IMR-90 (cell line): ENCODE data around the gene TMEM221. TPM values are rescaled to one million over a fixed set of nuclear protein-coding genes. Genes with fewer than 3 reads are reported as not detected.

ENCODE experiments used
- ATAC-seq: fragments of 200-7000 bp; cut with Tn5 transposase; 2 replicates; pipeline ENCODE4 v1.9.1; 2020; ENCODE audit warnings: low read depth, mild to moderate bottlenecking, moderate library complexity
- BruUV-seq: library from RNA; stranded (reverse); fragments of 400-500 nt; replicated peaks from 2 replicates; lab custom pipeline; 2021; lab: Mats Ljungman, UMichigan
- CTCF ChIA-PET: fragments of 300-600 bp; formaldehyde crosslinking; extraction: SDS; loops from one replicate; lab custom pipeline; 2021; ENCODE audit warnings: antibody characterized with exemption; lab: Yijun Ruan, JAX
- POLR2A ChIA-PET: fragments of 300-600 bp; sonication (Branson Sonifier 250); formaldehyde crosslinking; loops from one replicate; lab custom pipeline; 2022; ENCODE audit warnings: antibody characterized with exemption; ENCODE audit not compliant: unreplicated experiment; lab: Charles Lee
- DNase-seq: peaks from one replicate; pipeline ENCODE4 v3.0.0; 2013
- H2AFZ ChIP-seq: replicated peaks from 2 replicates; pipeline ENCODE3; 2013; ENCODE audit warnings: low read length, mild to moderate bottlenecking; ENCODE audit not compliant: poor library complexity
- H2AK5ac ChIP-seq: 2 replicates; pipeline ENCODE4 v1.6.1; 2013; ENCODE audit warnings: low read depth, low read length, inconsistent platforms
- H2AK9ac ChIP-seq: replicated peaks from 2 replicates; pipeline ENCODE3; 2013; ENCODE audit warnings: mild to moderate bottlenecking, low read depth, low read length, moderate library complexity; ENCODE audit not compliant: poor library complexity
- H2BK120ac ChIP-seq: 2 replicates; pipeline ENCODE4 v1.6.1; 2013; ENCODE audit warnings: low read depth, low read length, inconsistent platforms
- H2BK15ac ChIP-seq: 3 replicates; pipeline ENCODE4 v1.6.1; 2013; ENCODE audit warnings: low read depth, low read length, inconsistent platforms
- H2BK20ac ChIP-seq: 2 replicates; pipeline ENCODE4 v1.6.1; 2013; ENCODE audit warnings: low read depth, mild to moderate bottlenecking, inconsistent platforms, low read length, moderate library complexity
- H2BK5ac ChIP-seq: 2 replicates; pipeline ENCODE4 v1.6.1; 2013; ENCODE audit warnings: mild to moderate bottlenecking, low read depth, low read length, inconsistent platforms; ENCODE audit not compliant: poor library complexity, severe bottlenecking
- H3K14ac ChIP-seq: replicated peaks from 2 replicates; pipeline ENCODE4 v1.6.1; 2013; ENCODE audit warnings: low read depth, low read length, inconsistent platforms
- H3K18ac ChIP-seq: 2 replicates; pipeline ENCODE4 v1.6.1; 2013; ENCODE audit warnings: low read depth, low read length, control low read depth
- H3K23ac ChIP-seq: 2 replicates; pipeline ENCODE4 v1.6.1; 2013; ENCODE audit warnings: low read depth, low read length, inconsistent platforms
- H3K27ac ChIP-seq: 2 replicates; pipeline ENCODE4 v1.5.1; 2013; ENCODE audit warnings: mild to moderate bottlenecking, control low read depth, low read length; ENCODE audit not compliant: insufficient read depth
- H3K27me3 ChIP-seq: 2 replicates; pipeline ENCODE4 v1.6.1; 2013; ENCODE audit warnings: low read length; ENCODE audit not compliant: control insufficient read depth, insufficient read depth
- H3K36me3 ChIP-seq: 2 replicates; pipeline ENCODE4 v1.6.1; 2013; ENCODE audit warnings: low read length, mixed read lengths; ENCODE audit not compliant: control insufficient read depth, insufficient read depth
- H3K4ac ChIP-seq: 2 replicates; pipeline ENCODE4 v1.6.1; 2013; ENCODE audit warnings: low read depth, low read length, inconsistent platforms
- H3K4me1 ChIP-seq: 2 replicates; pipeline ENCODE4 v1.6.1; 2013; ENCODE audit warnings: low read length, mixed read lengths; ENCODE audit not compliant: control insufficient read depth, insufficient read depth
- H3K4me2 ChIP-seq: 2 replicates; pipeline ENCODE4 v1.6.1; 2013; ENCODE audit warnings: low read depth, mild to moderate bottlenecking, control low read depth, low read length, moderate library complexity
- H3K4me3 ChIP-seq: 2 replicates; pipeline ENCODE4 v1.5.1; 2013; ENCODE audit warnings: low read depth, mild to moderate bottlenecking, control low read depth, low read length, moderate library complexity; ENCODE audit not compliant: insufficient read depth
- H3K56ac ChIP-seq: 2 replicates; pipeline ENCODE4 v1.6.1; 2013; ENCODE audit warnings: low read length, inconsistent platforms; ENCODE audit not compliant: insufficient read depth; ENCODE audit errors: extremely low read depth
- H3K79me1 ChIP-seq, 2 experiments: 2 replicates each; pipeline ENCODE4 v1.6.1; 2013; ENCODE audit warnings: low read length in 2 of 2, inconsistent platforms in 1 of 2, low read depth in 1 of 2
- H3K9ac ChIP-seq: 2 replicates; pipeline ENCODE4 v1.6.1; 2013; ENCODE audit warnings: low read depth, low read length, control low read depth
- H3K9me1 ChIP-seq: 2 replicates; pipeline ENCODE4 v1.6.1; 2013; ENCODE audit warnings: low read length, inconsistent platforms; ENCODE audit not compliant: insufficient read depth
- H3K9me3 ChIP-seq: 2 replicates; pipeline ENCODE4 v1.6.1; 2013; ENCODE audit warnings: low read length; ENCODE audit not compliant: control insufficient read depth, insufficient read depth
- H4K20me1 ChIP-seq: 2 replicates; pipeline ENCODE4 v1.6.1; 2013; ENCODE audit warnings: low read length, inconsistent platforms; ENCODE audit not compliant: insufficient read depth
- H4K5ac ChIP-seq: 2 replicates; pipeline ENCODE4 v1.6.1; 2013; ENCODE audit warnings: mild to moderate bottlenecking, low read depth, low read length, control low read depth
- H4K8ac ChIP-seq, 2 experiments: 2 replicates each; pipeline ENCODE4 v1.6.1; 2013; ENCODE audit warnings: low read depth in 2 of 2, low read length in 2 of 2, control low read depth in 1 of 2, inconsistent platforms in 1 of 2
- H4K91ac ChIP-seq: 2 replicates; pipeline ENCODE4 v1.6.1; 2013; ENCODE audit warnings: low read depth, low read length, inconsistent platforms; ENCODE audit not compliant: insufficient read depth
- CEBPB ChIP-seq: IDR thresholded peaks from 2 replicates; pipeline ENCODE4 v1.6.1; 2012; ENCODE audit warnings: low read depth, low read length, improper control_type of control experiment
- CHD1 ChIP-seq: IDR thresholded peaks from 2 replicates; pipeline ENCODE4 v1.6.1; 2012; ENCODE audit warnings: low read depth, low read length, improper control_type of control experiment
- CTCF ChIP-seq: conservative IDR thresholded peaks from 2 replicates; pipeline ENCODE4 v1.5.1; 2012; ENCODE audit warnings: mild to moderate bottlenecking, low read depth, low read length, improper control_type of control experiment
- FOS ChIP-seq: fragments of 150-350 bp; IDR thresholded peaks from 2 replicates; pipeline ENCODE4 v1.6.1; 2016; ENCODE audit warnings: low read depth, low read length
- MAFK ChIP-seq: IDR thresholded peaks from 2 replicates; pipeline ENCODE4 v1.6.1; 2012; ENCODE audit warnings: low read depth, low read length, improper control_type of control experiment
- MAZ ChIP-seq: IDR thresholded peaks from 2 replicates; pipeline ENCODE4 v1.6.1; 2012; ENCODE audit warnings: low read depth, mild to moderate bottlenecking, low read length, improper control_type of control experiment, moderate library complexity, borderline replicate concordance
- SMC3 ChIP-seq: fragments of 150-350 bp; IDR thresholded peaks from 2 replicates; pipeline ENCODE4 v1.6.1; 2016; ENCODE audit warnings: low read depth, mild to moderate bottlenecking, antibody characterized with exemption, low read length, moderate library complexity
- WGBS, 2 experiments: methylation state at CpG; one replicate each; pipeline versions ENCODE4 v1.1.5 to v1.1.7; 2013; ENCODE audit warnings: missing lambda C conversion rate in 2 of 2; ENCODE audit not compliant: insufficient read length in 1 of 2; ENCODE audit errors: extremely low coverage in 2 of 2; 5-methylcytosine and 5-hydroxymethylcytosine counted together
- dilution Hi-C: fragments of 300-500 bp; cut with HindIII; formaldehyde crosslinking; loops from one replicate; pipeline ENCODE4 v1.14.3; 2018; ENCODE audit warnings: low sequenced_read_pairs; ENCODE audit not compliant: unreplicated experiment
- in situ Hi-C: fragments of 300-500 bp; cut with MboI; formaldehyde crosslinking; loops from 3 replicates; pipeline ENCODE4 v1.14.3; 2019; ENCODE audit warnings: low sequenced_read_pairs, inconsistent platforms, mixed read lengths
- intact Hi-C: fragments of 100-400 bp; cut with micrococcal nuclease; formaldehyde crosslinking; loops from 2 replicates; pipeline ENCODE4 v1.10.0; 2022
- polyA plus RNA-seq, 3 experiments: library from polyadenylated mRNA; depleted of rRNA; stranded (reverse); fragments of >200 nt; gene quantifications; 2 replicates each; pipeline ENCODE4 v1.2.3, GENCODE V29; 2012; ENCODE audit warnings: low replicate concordance in 1 of 3
- total RNA-seq: library from RNA; depleted of rRNA; stranded (reverse); fragments of >200 nt; gene quantifications from 2 replicates; pipeline ENCODE4 v1.2.3, GENCODE V29; 2012

TMEM221 gene
- total and polyA plus RNA-seq, 2 of the 4 experiments (the other 2 are of a cell fraction), result 0.12 TPM; not detected in 1

- 0 out of 2 replicates have a peak overlapping the region, but pooled peaks have one; percentile 46 for H3K14ac ChIP-seq
- no peak overlapping the region for H4K8ac ChIP-seq
- no peak overlapping the region for H2BK20ac ChIP-seq
- no CpG with 5 or more reads among the region's 12 CpGs for WGBS, 2 experiments
- ChIA-PET CTCF (no interaction called here), POLR2A (no interaction called here)
- no peak for ATAC-seq
- TF ChIP-seq CEBPB (no peak), MAFK (no peak), CHD1 (no peak), FOS (no peak), CTCF (no peak), MAZ (no peak), SMC3 (no peak)
- peak overlapping the region; percentile 67 for H2AK9ac ChIP-seq
- no TSS peak for BruUV-seq
- H3K4me1 ChIP-seq, result peaks cover 18% of the 10 kb centered on the region
- peak overlapping the region; percentile 76 for H3K4me2 ChIP-seq
- no peak overlapping the region for H3K18ac ChIP-seq
- peak overlapping the region; percentile 91 for H3K4me3 ChIP-seq
- peaks cover 14 to 54% of the 10 kb centered on the region in 2 experiments for H3K79me1 ChIP-seq
- in situ Hi-C loops (no loop called here), dilution Hi-C loops (no loop called here), intact Hi-C loops (no loop called here)
- H3K56ac ChIP-seq, result no peak overlapping the region
- H2BK5ac ChIP-seq, result no peak overlapping the region
- no peaks in the 10 kb centered on the region for H3K27me3 ChIP-seq
- no peaks in the 10 kb centered on the region for H3K9me1 ChIP-seq
- H3K23ac ChIP-seq, result no peak overlapping the region; the same call in 1 of the 2 replicates
- H3K27ac ChIP-seq, result no peak overlapping the region
- H2BK120ac ChIP-seq, result no peak overlapping the region
- H2BK15ac ChIP-seq, result no peak overlapping the region
- peak overlapping the region; percentile 77 for H3K9ac ChIP-seq
- no peak overlapping the region for H2AFZ ChIP-seq
- peak overlapping the region; percentile 43; the same call in 1 of the 2 replicates for H2AK5ac ChIP-seq
- no peak overlapping the region for H4K91ac ChIP-seq
- no peaks in the 10 kb centered on the region for H3K36me3 ChIP-seq
- 0 out of 2 replicates have a peak overlapping the region, but pooled peaks have one; percentile 10 for H3K4ac ChIP-seq
- peaks cover 9% of the 10 kb centered on the region; the same call in 1 of the 2 replicates for H4K20me1 ChIP-seq
- no peak overlapping the region for H4K5ac ChIP-seq
- DNase-seq, result no peak
- no peaks in the 10 kb centered on the region for H3K9me3 ChIP-seq
Measured at GRCh38 chr19:17471410-17472125, 23.1 kb upstream of the TMEM221 start.
